Esophagus squamous epithelium (tissue), 4 donors: ENCODE results near the gene REPS2.

Experiments
- POLR2A ChIP-seq, 4 donors: fragments of 450-650 bp; IDR thresholded peaks; one replicate each; pipeline ENCODE4 v1.6.1; 2017; ENCODE audit warnings: antibody characterized with exemption in 4 of 4, mild to moderate bottlenecking in 4 of 4, moderate library complexity in 3 of 4
- TF ChIP-seq, protein P1 (sequence below), 6 experiments: fragments of 450-650 bp in 4 of 6; fragments of 200-600 bp in 2 of 6; sonication (generic) in 2 of 6; IDR thresholded peaks; one replicate each; pipeline ENCODE4 v1.5.1; 2016 to 2019; ENCODE audit warnings: antibody characterized with exemption in 6 of 6, mild to moderate bottlenecking in 4 of 6, moderate library complexity in 4 of 6

DNA sequence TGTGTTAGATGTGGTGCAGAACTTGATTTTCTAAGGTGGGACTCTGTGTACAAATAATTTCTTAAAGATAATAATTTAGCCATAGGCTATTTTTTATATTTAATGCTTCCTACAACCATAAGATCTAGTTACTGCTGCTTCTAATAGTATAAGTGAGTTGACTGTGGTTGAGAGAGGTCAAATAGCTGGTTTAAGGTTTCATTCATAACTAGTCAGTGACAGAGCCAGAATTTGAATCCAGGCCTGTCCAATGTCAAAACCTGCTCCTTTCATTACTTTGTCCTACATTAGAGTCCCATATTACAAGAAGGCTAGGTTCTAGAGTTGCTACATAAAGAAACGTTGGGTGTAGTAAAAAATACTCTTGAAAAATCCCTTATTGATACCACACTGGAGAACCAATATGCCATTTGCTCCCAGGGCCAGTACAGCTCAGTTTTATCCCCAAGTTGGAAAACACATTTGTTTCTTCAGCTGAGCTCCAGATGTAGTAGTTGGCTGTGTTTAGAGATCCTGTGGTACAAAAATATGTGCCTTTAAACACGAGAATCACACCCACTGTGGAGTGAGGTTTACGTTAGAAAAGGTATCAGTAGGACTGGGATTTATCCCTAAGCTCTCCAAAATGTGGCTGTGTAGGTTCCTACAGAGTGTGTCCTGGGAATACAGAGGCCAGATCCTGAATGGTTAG, 84.3 kb downstream of the REPS2 start:
- TF ChIP-seq, protein P1, sequence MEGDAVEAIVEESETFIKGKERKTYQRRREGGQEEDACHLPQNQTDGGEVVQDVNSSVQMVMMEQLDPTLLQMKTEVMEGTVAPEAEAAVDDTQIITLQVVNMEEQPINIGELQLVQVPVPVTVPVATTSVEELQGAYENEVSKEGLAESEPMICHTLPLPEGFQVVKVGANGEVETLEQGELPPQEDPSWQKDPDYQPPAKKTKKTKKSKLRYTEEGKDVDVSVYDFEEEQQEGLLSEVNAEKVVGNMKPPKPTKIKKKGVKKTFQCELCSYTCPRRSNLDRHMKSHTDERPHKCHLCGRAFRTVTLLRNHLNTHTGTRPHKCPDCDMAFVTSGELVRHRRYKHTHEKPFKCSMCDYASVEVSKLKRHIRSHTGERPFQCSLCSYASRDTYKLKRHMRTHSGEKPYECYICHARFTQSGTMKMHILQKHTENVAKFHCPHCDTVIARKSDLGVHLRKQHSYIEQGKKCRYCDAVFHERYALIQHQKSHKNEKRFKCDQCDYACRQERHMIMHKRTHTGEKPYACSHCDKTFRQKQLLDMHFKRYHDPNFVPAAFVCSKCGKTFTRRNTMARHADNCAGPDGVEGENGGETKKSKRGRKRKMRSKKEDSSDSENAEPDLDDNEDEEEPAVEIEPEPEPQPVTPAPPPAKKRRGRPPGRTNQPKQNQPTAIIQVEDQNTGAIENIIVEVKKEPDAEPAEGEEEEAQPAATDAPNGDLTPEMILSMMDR (IDR thresholded peaks at IDR 0.05): no peak
- no peak for TF ChIP-seq POLR2A (IDR thresholded peaks at IDR 0.05)
